GM12872 (cell line): ENCODE measurements around the gene PLEKHN1.
A peak's percentile ranks its signal among the peaks of the same experiment; 100 is the strongest.

ENCODE experiments used
- CTCF ChIP-seq: IDR thresholded peaks from 3 replicates; pipeline ENCODE4 v1.5.1; 2011; ENCODE audit warnings: low read depth, mild to moderate bottlenecking, low read length, moderate library complexity; ENCODE audit not compliant: insufficient read depth

The PLEKHN1 gene

GRCh38 chr1:1003618-1004419, 37.5 kb downstream of the PLEKHN1 start:
- no peak for TF ChIP-seq CTCF

GRCh38 chr1:1004420-1004779, 38.1 kb downstream of the PLEKHN1 start:
- no peak for TF ChIP-seq CTCF

GRCh38 chr1:1004780-1005697, 38.8 kb downstream of the PLEKHN1 start:
- 0 out of 3 replicates have a peak, but pooled peaks have one; percentile 5 for TF ChIP-seq CTCF

- TF ChIP-seq CTCF: no peak
These were observed 39.6 kb downstream of the PLEKHN1 start for GRCh38 chr1:1005774-1006304.

GRCh38 chr1:1006305-1007159, 40.2 kb downstream of the PLEKHN1 start:
- no peak for TF ChIP-seq CTCF

- no peak for TF ChIP-seq CTCF
These were observed 45.2 kb downstream of the PLEKHN1 start for GRCh38 chr1:1011396-1011949.
